OCI-LY3 (cell line): ENCODE measurements around the gene OR10H4.

Experiments
- H2AFZ ChIP-seq: fragments of 200-600, 300-600 bp; shearing (Covaris generic); 2 replicates; pipeline ENCODE4 v1.6.0; 2014; ENCODE audit warnings: antibody characterized with exemption, low read depth, low read length
- H3K27ac ChIP-seq: fragments of 200-600, 300-600 bp; sonication (generic); 2 replicates; pipeline ENCODE4 v1.5.1; 2014; ENCODE audit warnings: mild to moderate bottlenecking, low read length, moderate library complexity, mixed read lengths
- H3K27me3 ChIP-seq: fragments of 200-600, 300-600 bp; sonication (generic); 2 replicates; pipeline ENCODE4 v1.6.1; 2014; ENCODE audit warnings: low read depth, low read length, mixed read lengths
- H3K36me3 ChIP-seq: fragments of 200-600, 300-600 bp; sonication (generic); replicated peaks from 2 replicates; pipeline ENCODE3; 2014; ENCODE audit warnings: low read depth, low read length, mixed read lengths
- H3K4me1 ChIP-seq: fragments of 300-600, 200-600 bp; sonication (generic); 2 replicates; pipeline ENCODE4 v1.6.1; 2014; ENCODE audit warnings: low read length, mixed read lengths
- H3K4me2 ChIP-seq: fragments of 200-600, 300-600 bp; sonication (generic); 2 replicates; pipeline ENCODE4 v1.6.1; 2014; ENCODE audit warnings: low read length, mixed read lengths
- H3K4me3 ChIP-seq: fragments of 300-600, 200-600 bp; sonication (generic); 2 replicates; pipeline ENCODE4 v1.5.1; 2014; ENCODE audit warnings: antibody characterized with exemption, mild to moderate bottlenecking, low read length, moderate library complexity
- H3K79me2 ChIP-seq: fragments of 300-600, 200-600 bp; shearing (Covaris generic); 2 replicates; pipeline ENCODE4 v1.6.1; 2014; ENCODE audit warnings: mild to moderate bottlenecking, low read length, mixed read lengths
- H3K9ac ChIP-seq: fragments of 300-600, 200-600 bp; shearing (Covaris generic); 2 replicates; pipeline ENCODE4 v1.6.0; 2014; ENCODE audit warnings: mild to moderate bottlenecking, low read length, moderate library complexity
- H3K9me3 ChIP-seq: fragments of 200-600, 300-600 bp; shearing (Covaris generic); 2 replicates; pipeline ENCODE4 v1.6.1; 2014; ENCODE audit warnings: low read length, mixed read lengths; ENCODE audit not compliant: insufficient read depth
- H4K20me1 ChIP-seq: fragments of 200-600, 300-600 bp; sonication (generic); 2 replicates; pipeline ENCODE4 v1.6.1; 2016; ENCODE audit warnings: low read length, mixed read lengths; ENCODE audit not compliant: insufficient read depth
- EZH2phosphoT487 ChIP-seq: fragments of 200-600 bp; shearing (Covaris generic); IDR thresholded peaks from 2 replicates; pipeline ENCODE4 v1.6.1; 2018; ENCODE audit warnings: antibody characterized with exemption, mixed run types, low read depth
- TF ChIP-seq, protein P1 (sequence below): fragments of 200-600, 300-600 bp; sonication (generic); IDR thresholded peaks from 2 replicates; pipeline ENCODE4 v1.5.1; 2014; ENCODE audit warnings: antibody characterized with exemption, low read length, low read depth

OR10H4 gene

DNA sequence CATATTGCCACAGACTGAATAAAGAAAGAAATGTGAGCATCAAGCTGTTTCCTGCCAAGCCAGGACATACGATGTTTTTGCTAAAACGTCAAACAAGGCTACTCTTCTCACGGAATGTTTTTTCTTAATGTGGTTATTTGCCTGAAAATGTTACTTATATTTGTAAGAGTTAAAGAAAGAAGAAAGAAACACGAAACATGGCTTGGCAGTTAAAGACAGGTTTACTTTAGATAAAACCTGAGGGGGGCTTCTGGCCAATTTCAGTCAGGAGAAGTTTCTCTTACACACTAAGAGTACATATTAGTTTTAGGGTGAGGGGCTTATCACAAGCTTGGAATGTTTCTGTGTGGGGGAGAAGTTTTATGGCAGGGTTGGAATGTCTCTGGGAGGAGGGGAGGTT is 4.4 kb upstream of the OR10H4 start:
- no peak overlapping the region for H2AFZ ChIP-seq
- H3K36me3 ChIP-seq: no peaks in the 10 kb centered on the region
- no peak overlapping the region for H3K27ac ChIP-seq
- no peak overlapping the region for H3K4me3 ChIP-seq
- no peaks in the 10 kb centered on the region for H3K9me3 ChIP-seq
- no peaks in the 10 kb centered on the region for H3K79me2 ChIP-seq
- no peak for TF ChIP-seq EZH2phosphoT487
- no peaks in the 10 kb centered on the region for H3K4me1 ChIP-seq
- H4K20me1 ChIP-seq: no peaks in the 10 kb centered on the region
- H3K4me2 ChIP-seq: no peak overlapping the region
- no peak overlapping the region for H3K9ac ChIP-seq
- peaks cover 18% of the 10 kb centered on the region; the same call in 1 of the 2 replicates for H3K27me3 ChIP-seq

DNA sequence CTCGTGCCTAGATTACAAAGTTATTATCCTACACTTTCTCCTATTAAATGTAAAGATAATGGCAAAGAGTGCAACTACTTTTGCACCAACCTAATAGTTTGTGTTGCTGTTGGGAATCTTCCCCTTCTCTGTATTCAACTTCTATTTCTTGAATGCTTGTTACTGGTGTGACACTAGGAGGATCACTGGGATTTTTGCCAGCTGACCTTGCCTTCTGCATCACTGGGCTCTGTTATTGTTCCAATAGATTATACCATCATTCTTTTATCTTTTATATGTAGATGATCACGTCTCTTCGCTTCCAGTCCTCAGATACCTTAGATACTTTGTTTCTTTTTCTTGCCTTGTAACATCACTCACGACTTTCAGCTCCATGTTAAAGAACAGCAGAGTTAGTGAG is 3.5 kb upstream of the OR10H4 start:
- no peak overlapping the region for H3K9ac ChIP-seq
- no peaks in the 10 kb centered on the region for H3K4me1 ChIP-seq
- H3K27ac ChIP-seq: no peak overlapping the region
- H3K27me3 ChIP-seq: peaks cover 18% of the 10 kb centered on the region; the same call in 1 of the 2 replicates
- no peaks in the 10 kb centered on the region for H3K9me3 ChIP-seq
- TF ChIP-seq EZH2phosphoT487: no peak
- TF ChIP-seq, protein P1, sequence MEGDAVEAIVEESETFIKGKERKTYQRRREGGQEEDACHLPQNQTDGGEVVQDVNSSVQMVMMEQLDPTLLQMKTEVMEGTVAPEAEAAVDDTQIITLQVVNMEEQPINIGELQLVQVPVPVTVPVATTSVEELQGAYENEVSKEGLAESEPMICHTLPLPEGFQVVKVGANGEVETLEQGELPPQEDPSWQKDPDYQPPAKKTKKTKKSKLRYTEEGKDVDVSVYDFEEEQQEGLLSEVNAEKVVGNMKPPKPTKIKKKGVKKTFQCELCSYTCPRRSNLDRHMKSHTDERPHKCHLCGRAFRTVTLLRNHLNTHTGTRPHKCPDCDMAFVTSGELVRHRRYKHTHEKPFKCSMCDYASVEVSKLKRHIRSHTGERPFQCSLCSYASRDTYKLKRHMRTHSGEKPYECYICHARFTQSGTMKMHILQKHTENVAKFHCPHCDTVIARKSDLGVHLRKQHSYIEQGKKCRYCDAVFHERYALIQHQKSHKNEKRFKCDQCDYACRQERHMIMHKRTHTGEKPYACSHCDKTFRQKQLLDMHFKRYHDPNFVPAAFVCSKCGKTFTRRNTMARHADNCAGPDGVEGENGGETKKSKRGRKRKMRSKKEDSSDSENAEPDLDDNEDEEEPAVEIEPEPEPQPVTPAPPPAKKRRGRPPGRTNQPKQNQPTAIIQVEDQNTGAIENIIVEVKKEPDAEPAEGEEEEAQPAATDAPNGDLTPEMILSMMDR: no peak
- no peaks in the 10 kb centered on the region for H3K36me3 ChIP-seq
- H4K20me1 ChIP-seq: no peaks in the 10 kb centered on the region
- no peak overlapping the region for H3K4me3 ChIP-seq
- no peak overlapping the region for H3K4me2 ChIP-seq
- no peak overlapping the region for H2AFZ ChIP-seq
- no peaks in the 10 kb centered on the region for H3K79me2 ChIP-seq

DNA sequence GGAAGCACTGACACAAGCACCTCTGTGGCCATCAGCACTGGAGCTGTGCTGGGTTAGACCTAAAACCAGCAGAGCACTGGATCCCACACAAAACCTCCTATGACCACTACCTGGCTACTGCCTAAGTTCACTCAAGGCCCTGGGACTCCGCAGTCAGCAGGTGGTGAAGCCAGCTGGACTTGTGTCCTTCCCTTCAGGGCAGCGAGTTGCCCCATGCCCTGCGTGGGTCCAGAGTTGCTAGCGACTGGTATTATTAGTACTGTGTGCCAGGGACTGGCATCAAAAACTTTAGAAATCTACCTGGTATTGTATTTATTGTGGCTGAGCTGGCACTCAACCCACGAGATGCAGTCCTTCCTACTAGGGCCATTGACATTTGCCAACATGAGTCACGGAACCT is 6.0 kb downstream of the OR10H4 start:
- Histone ChIP-seq H3K9me3 (no peaks in the 10 kb centered on the region), H3K9ac (no peak overlapping the region)

DNA sequence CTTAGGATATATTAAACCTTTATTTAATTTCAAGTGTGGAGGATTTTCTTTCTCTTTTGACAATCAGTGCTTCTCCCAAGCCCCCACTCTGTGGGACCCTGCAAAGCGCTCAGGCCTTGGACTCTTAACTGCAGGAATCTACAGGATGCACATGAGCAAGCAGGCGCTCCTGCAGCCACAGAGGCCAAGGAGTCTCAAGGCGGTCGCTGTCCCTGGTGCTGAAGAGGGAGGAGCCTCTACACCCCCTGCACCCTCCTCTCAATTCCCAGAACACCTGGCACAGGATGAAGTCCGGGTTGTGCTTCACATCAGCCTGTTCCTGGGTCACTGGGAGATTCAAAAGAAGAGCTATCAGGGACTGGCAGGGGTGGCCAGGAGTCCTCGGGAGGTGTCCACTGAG is 13.5 kb downstream of the OR10H4 start:
- TF ChIP-seq EZH2phosphoT487: no peak
- TF ChIP-seq, protein P1: no peak
- Histone ChIP-seq H4K20me1 (no peaks in the 10 kb centered on the region), H3K79me2 (no peaks in the 10 kb centered on the region), H3K4me3 (no peak overlapping the region), H3K27me3 (peaks cover 21% of the 10 kb centered on the region), H3K4me1 (no peaks in the 10 kb centered on the region), H3K36me3 (no peaks in the 10 kb centered on the region), H3K4me2 (no peak overlapping the region), H3K9me3 (no peaks in the 10 kb centered on the region), H3K27ac (no peak overlapping the region), H3K9ac (no peak overlapping the region), H2AFZ (no peak overlapping the region)

More for the DNA sequence above, 6.0 kb downstream of the OR10H4 start:
- Histone ChIP-seq H4K20me1 (no peaks in the 10 kb centered on the region), H3K4me2 (no peak overlapping the region), H3K4me1 (no peaks in the 10 kb centered on the region), H3K27ac (no peak overlapping the region), H3K27me3 (peaks cover 44% of the 10 kb centered on the region), H3K36me3 (no peaks in the 10 kb centered on the region), H3K79me2 (no peaks in the 10 kb centered on the region), H2AFZ (no peak overlapping the region), H3K4me3 (no peak overlapping the region)
- TF ChIP-seq, protein P1: no peak
- TF ChIP-seq EZH2phosphoT487: no peak

DNA sequence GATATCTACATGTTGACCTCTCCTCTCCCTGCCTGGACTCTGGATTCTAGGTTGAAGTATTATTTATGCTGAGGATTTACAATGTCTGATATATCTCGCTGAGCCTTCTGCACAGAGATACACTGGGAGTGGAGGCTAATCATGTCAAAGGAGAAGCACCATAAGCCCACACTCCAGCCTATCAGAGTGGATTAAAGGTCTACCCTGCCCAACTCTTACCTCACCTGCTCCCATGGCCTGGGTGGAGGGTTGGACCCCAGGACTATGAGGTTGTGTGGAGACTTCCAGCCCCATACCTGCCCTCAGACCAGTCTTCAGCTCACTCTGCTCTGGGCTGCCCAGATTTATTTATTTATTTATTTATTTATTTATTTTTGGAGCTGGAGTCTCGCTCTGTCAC is 15.4 kb downstream of the OR10H4 start:
- Histone ChIP-seq H3K36me3 (no peaks in the 10 kb centered on the region), H3K4me3 (no peak overlapping the region), H4K20me1 (no peaks in the 10 kb centered on the region), H3K9ac (no peak overlapping the region), H3K4me2 (no peak overlapping the region), H3K79me2 (no peaks in the 10 kb centered on the region), H3K9me3 (no peaks in the 10 kb centered on the region), H3K4me1 (no peaks in the 10 kb centered on the region), H3K27me3 (peaks cover 17% of the 10 kb centered on the region), H2AFZ (no peak overlapping the region), H3K27ac (no peak overlapping the region)
- TF ChIP-seq, protein P1: no peak
- no peak for TF ChIP-seq EZH2phosphoT487
